HCT116 (cell line): Measurements from ENCODE around the gene MCFD2. TPM values are rescaled to one million over a fixed set of nuclear protein-coding genes. Genes with fewer than 3 reads are reported as not detected.
"Not testable (repeated sequence)": the region's sequence is repeated elsewhere in the genome, so short reads cannot be mapped to it uniquely, and the experiment has no call there.

Source experiments
- ATAC-seq: fragments of 200-7000 bp; cut with Tn5 transposase; 2 replicates; pipeline ENCODE4 v1.9.1; 2020; ENCODE audit warnings: mild to moderate bottlenecking, moderate library complexity
- BruUV-seq: library from RNA; stranded (reverse); fragments of 400-500 nt; replicated peaks from 2 replicates; lab custom pipeline; 2021; lab: Mats Ljungman, UMichigan
- CTCF ChIA-PET: fragments of 300-600 bp; sonication (Branson Sonifier 250); formaldehyde crosslinking; loops from one replicate; lab custom pipeline; 2021; ENCODE audit warnings: antibody characterized with exemption; lab: Charles Lee
- POLR2A ChIA-PET: fragments of 300-600, 350-600 bp; sonication (Branson Sonifier 250); formaldehyde crosslinking; loops from one replicate; lab custom pipeline; 2021; ENCODE audit warnings: antibody characterized with exemption; lab: Charles Lee
- RAD21 ChIA-PET, 2 experiments: fragments of 300-600 bp; sonication (Branson Sonifier 250); formaldehyde crosslinking; loops; one replicate each; lab custom pipeline; 2023; ENCODE audit warnings: low total read pairs in 2 of 2; ENCODE audit not compliant: uncharacterized antibody in 2 of 2, unreplicated experiment in 2 of 2, low non-redundant PET in 1 of 2; lab: Charles Lee
- DNase-seq: peaks from one replicate; pipeline ENCODE4 v3.0.0-alpha.2; 2010; ENCODE audit warnings: low read depth, low spot score
- H2AFZ ChIP-seq: fragments of 200-600 bp; shearing (Covaris generic), sonication (generic); 2 replicates; pipeline ENCODE4 v1.6.1; 2017; ENCODE audit warnings: low read depth, mixed run types, mixed read lengths, antibody characterized with exemption, low read length; ENCODE audit not compliant: poor library complexity, severe bottlenecking
- H3K27ac ChIP-seq: 2 replicates; pipeline ENCODE4 v1.5.1; 2012; ENCODE audit warnings: low read depth, low read length
- H3K27me3 ChIP-seq: fragments of 200-600 bp; sonication (generic); 2 replicates; pipeline ENCODE4 v1.6.1; 2016; ENCODE audit warnings: mixed run types, low read length, mixed read lengths; ENCODE audit not compliant: insufficient read depth
- H3K36me3 ChIP-seq, 2 experiments: fragments of 200-500 bp in 1 of 2; fragments of 200-600 bp in 1 of 2; sonication (Bioruptor generic) in 1 of 2; sonication (generic) in 1 of 2; 2 replicates each; pipeline versions ENCODE4 v1.5.1 to v1.6.1; 2014 to 2016; ENCODE audit warnings: low read length in 2 of 2, inconsistent platforms in 1 of 2, mixed read lengths in 1 of 2, mixed run types in 1 of 2; ENCODE audit not compliant: insufficient read depth in 2 of 2, control insufficient read depth in 1 of 2
- H3K4me1 ChIP-seq, 2 experiments: fragments of 200-600 bp in 1 of 2; sonication (generic) in 1 of 2; 2 replicates each; pipeline versions ENCODE4 v1.5.1 to v1.6.1; 2012 to 2017; ENCODE audit warnings: low read length in 2 of 2, inconsistent platforms in 1 of 2, mild to moderate bottlenecking in 1 of 2, mixed read lengths in 1 of 2, mixed run types in 1 of 2, moderate library complexity in 1 of 2; ENCODE audit not compliant: insufficient read depth in 2 of 2, control insufficient read depth in 1 of 2
- H3K4me2 ChIP-seq: fragments of 200-600 bp; sonication (generic); 2 replicates; pipeline ENCODE4 v1.6.1; 2017; ENCODE audit warnings: mixed run types, low read length, mixed read lengths
- H3K4me3 ChIP-seq, 2 experiments: fragments of 200-600 bp in 1 of 2; sonication (generic) in 1 of 2; replicated peaks in 1 of 2; 2 replicates each; pipeline ENCODE4 v1.5.1; 2011 to 2016; ENCODE audit warnings: low read length in 2 of 2, control low read depth in 1 of 2, low read depth in 1 of 2, mild to moderate bottlenecking in 1 of 2, mixed read lengths in 1 of 2, mixed run types in 1 of 2
- H3K79me2 ChIP-seq: fragments of 200-600 bp; sonication (generic); 2 replicates; pipeline ENCODE4 v1.6.1; 2017; ENCODE audit warnings: mild to moderate bottlenecking, mixed run types, low read length, moderate library complexity, mixed read lengths; ENCODE audit not compliant: insufficient read depth
- H3K9ac ChIP-seq: fragments of 200-600 bp; sonication (generic); 2 replicates; pipeline ENCODE4 v1.6.1; 2016; ENCODE audit warnings: low read length, mixed read lengths
- H3K9me2 ChIP-seq: fragments of 200-600 bp; sonication (generic), shearing (Covaris generic); 2 replicates; pipeline ENCODE4 v1.6.1; 2017; ENCODE audit warnings: mixed run types, mild to moderate bottlenecking, moderate library complexity; ENCODE audit not compliant: insufficient read depth
- H3K9me3 ChIP-seq, 2 experiments: fragments of 200-500 bp in 1 of 2; fragments of 200-600 bp in 1 of 2; sonication (Bioruptor generic) in 1 of 2; sonication (generic) in 1 of 2; 2 replicates each; pipeline ENCODE4 v1.6.1; 2014 to 2017; ENCODE audit warnings: low read length in 2 of 2, mixed read lengths in 2 of 2, inconsistent platforms in 1 of 2, low read depth in 1 of 2, mild to moderate bottlenecking in 1 of 2, mixed run types in 1 of 2, moderate library complexity in 1 of 2; ENCODE audit not compliant: control insufficient read depth in 1 of 2, insufficient read depth in 1 of 2
- H4K20me1 ChIP-seq: fragments of 200-600 bp; sonication (generic), shearing (Covaris generic); 2 replicates; pipeline ENCODE4 v1.6.1; 2017; ENCODE audit warnings: mixed run types, mild to moderate bottlenecking, moderate library complexity; ENCODE audit not compliant: insufficient read depth
- intact Hi-C: fragments of 100-400 bp; cut with micrococcal nuclease; formaldehyde crosslinking; loops from 2 replicates; pipeline ENCODE4 v1.10.0; 2022
- total RNA-seq: library from RNA; stranded (reverse); gene quantifications from one replicate; pipeline ENCODE4 v1.2.1, GENCODE V29; 2021; ENCODE audit not compliant: unreplicated experiment

Gene MCFD2
- total RNA-seq, 1 experiment from 2014 or later: 73.9 TPM

GRCh38 chr2:46904908-46905678, 10.5 kb downstream of the MCFD2 start:
- H3K9ac ChIP-seq, H3K27me3 ChIP-seq, H3K4me2 ChIP-seq, BruUV-seq, H3K9me3 ChIP-seq, H2AFZ ChIP-seq, CTCF ChIA-PET, intact Hi-C loops, ATAC-seq, H3K4me3 ChIP-seq, RAD21 ChIA-PET, H3K9me2 ChIP-seq, H3K27ac ChIP-seq, DNase-seq, POLR2A ChIA-PET: not testable (repeated sequence)
- Histone ChIP-seq H3K4me1 (peaks cover 10 to 18% of the 10 kb centered on the region in 2 experiments), H4K20me1 (peaks cover 18% of the 10 kb centered on the region; the same call in 1 of the 2 replicates), H3K36me3 (peaks cover 37 to 43% of the 10 kb centered on the region in 2 experiments; a peak in 3 of 4 replicates), H3K79me2 (peaks cover 25% of the 10 kb centered on the region)

GRCh38 chr2:46902980-46903379, 12.6 kb downstream of the MCFD2 start:
- RAD21 ChIA-PET, BruUV-seq, H4K20me1 ChIP-seq, H3K27ac ChIP-seq, DNase-seq, H3K4me1 ChIP-seq, H3K9me3 ChIP-seq, H3K9me2 ChIP-seq, H3K79me2 ChIP-seq, H2AFZ ChIP-seq, CTCF ChIA-PET, H3K4me2 ChIP-seq, H3K4me3 ChIP-seq, H3K27me3 ChIP-seq, ATAC-seq, POLR2A ChIA-PET, H3K9ac ChIP-seq, intact Hi-C loops: not testable (repeated sequence)
- H3K36me3 ChIP-seq: peaks cover 26 to 31% of the 10 kb centered on the region in 2 experiments; a peak in 3 of 4 replicates
